ENCODE measurements around the gene RASL12. TPM values are rescaled to one million over a fixed set of nuclear protein-coding genes. Genes with fewer than 3 reads are reported as not detected.
A peak's percentile ranks its signal among the peaks of the same experiment; 100 is the strongest.

RASL12 gene
- total and polyA plus RNA-seq, 2 donors (not counting 1 experiment from before 2014, with no cell fraction given) = not detected

DNA sequence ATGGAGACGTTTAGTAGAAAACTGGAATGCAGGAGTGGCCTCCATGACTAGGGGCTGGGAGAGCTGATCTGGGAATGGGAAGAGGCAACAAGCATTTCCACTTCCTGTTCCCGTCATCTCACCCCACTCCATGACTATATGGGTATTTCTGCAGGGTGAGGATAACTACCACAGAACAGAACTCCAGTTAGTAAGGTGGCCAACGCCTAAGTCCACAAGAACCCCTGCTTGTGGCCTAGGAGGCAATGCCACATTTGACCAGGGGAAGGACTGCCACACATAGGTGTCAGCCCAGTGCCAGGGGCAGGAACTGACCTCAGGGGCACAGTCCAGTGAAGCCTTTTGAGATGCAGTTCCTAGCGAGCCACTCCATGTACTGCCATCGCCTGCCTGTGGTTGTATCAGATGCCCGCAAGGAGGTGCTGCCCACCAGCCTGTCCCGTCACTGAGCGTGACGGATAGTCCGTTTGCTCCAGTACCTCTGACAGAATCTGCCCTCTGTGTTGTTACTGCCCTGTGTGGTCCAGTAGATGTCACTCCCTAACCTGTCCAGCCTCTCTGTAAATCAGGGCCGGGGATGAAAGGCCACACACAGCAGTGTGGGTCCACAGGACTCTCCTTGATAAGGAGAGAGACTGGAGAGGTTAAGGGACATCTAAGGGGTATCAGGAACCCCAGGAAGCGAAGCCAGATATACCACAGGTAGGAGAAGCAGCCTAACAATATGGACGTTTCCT, 34.8 kb downstream of the RASL12 start:
- Histone ChIP-seq H3K36me3 (replicated peaks in 1 of 2; ENCODE audit: control extremely low read depth in 1 of 2, control insufficient read depth in 1 of 2, extremely low read depth in 1 of 2, insufficient read depth in 2 of 2, low read length in 1 of 2) (no peaks in the 10 kb centered on the region), H3K27me3 (replicated peaks in 1 of 4; ENCODE audit: control extremely low read depth in 1 of 4, control insufficient read depth in 3 of 4, insufficient read depth in 4 of 4, low read length in 3 of 4) (peaks cover 0 to 3% (median 0%) of the 10 kb centered on the region in 4 experiments), H3K9me3 (ENCODE audit: control extremely low read depth in 1 of 3, control insufficient read depth in 2 of 3, insufficient read depth in 1 of 3, low read length in 2 of 3) (no peaks in the 10 kb centered on the region), H3K27ac (ENCODE audit: low read length in 2 of 2) (no peak overlapping the region), H3K4me3 (ENCODE audit: control extremely low read depth in 1 of 5, extremely low read depth in 1 of 5, insufficient read depth in 1 of 5, low read depth in 2 of 5, low read length in 4 of 5) (no peak overlapping the region), H3K79me2 (ENCODE audit: control insufficient read depth, insufficient read depth, low read length) (peaks cover 18% of the 10 kb centered on the region), H3K9ac (ENCODE audit: low read length) (no peak overlapping the region), H3K4me1 (ENCODE audit: control insufficient read depth in 2 of 2, insufficient read depth in 2 of 2, low read length in 2 of 2) (peaks cover 15 to 26% of the 10 kb centered on the region in 2 donors), H3K4me2 (replicated peaks; ENCODE audit: low read depth, low read length, poor library complexity, severe bottlenecking) (peak overlapping the region; percentile 48), H2AFZ (ENCODE audit: insufficient read depth, low read depth, low read length, poor library complexity, severe bottlenecking) (peak overlapping the region; percentile 58), H4K20me1 (ENCODE audit: control insufficient read depth, insufficient read depth, low read length, poor library complexity, severe bottlenecking) (no peaks in the 10 kb centered on the region)
- ChIA-PET CTCF (interaction anchor here (0.7 to 2.7 kb wide), 12 partner anchors 7 to 354 kb away, joined by 3 to 19 read pairs (median 4); partner anchors contain the start of genes KBTBD13 and PARP16), POLR2A (interaction anchor here (0.6 to 1.0 kb wide), 2 partner anchors 262 to 272 kb away, joined by 4 to 11 read pairs; partner anchors contain the start of gene RNU5B-1)
- peak; percentile 59 for ATAC-seq (ENCODE audit: low read depth)
- 26% methylated on average over 9 of the region's 13 CpGs for WGBS (ENCODE audit: insufficient coverage)
- TF ChIP-seq CTCF (IDR thresholded peaks at IDR 0.05) = peak; percentile 64
- TF ChIP-seq EZH2 (IDR thresholded peaks at IDR 0.05; ENCODE audit: borderline replicate concordance, insufficient read depth, low read depth, low read length, poor library complexity, severe bottlenecking) = no peak
- peak; percentile 75 for DNase-seq
- Mint-ChIP-seq H3K27ac (no peak overlapping the region), H3K9me3 (ENCODE audit: insufficient read depth) (no peaks in the 10 kb centered on the region), H3K27me3 (peaks cover 6% of the 10 kb centered on the region), H3K4me3 (peak overlapping the region; percentile 45), H3K4me1 (peaks cover 20% of the 10 kb centered on the region)
- intact Hi-C loops (cut with micrococcal nuclease) = loop anchor here (1.0 to 2.0 kb wide), 3 partner anchors 16 to 264 kb away; no protein-coding TSS in a partner anchor

GRCh38 chr15:65029736-65030208, 38.0 kb downstream of the RASL12 start:
- peak overlapping the region; percentile 87 for H3K4me3 Mint-ChIP-seq
- CTCF ChIA-PET = interaction anchor here (1.1 kb wide), 1 partner anchor 9 kb away, joined by 3 read pairs; no protein-coding TSS in a partner anchor
- peaks cover 6% of the 10 kb centered on the region for H3K27me3 Mint-ChIP-seq
- no peak for DNase-seq
- Histone ChIP-seq H2AFZ (ENCODE audit: insufficient read depth, low read depth, low read length, poor library complexity, severe bottlenecking) (peak overlapping the region; percentile 89), H3K79me2 (ENCODE audit: control insufficient read depth, insufficient read depth, low read length) (peaks cover 22% of the 10 kb centered on the region), H3K4me3 (ENCODE audit: control extremely low read depth in 1 of 5, extremely low read depth in 1 of 5, insufficient read depth in 1 of 5, low read depth in 2 of 5, low read length in 4 of 5) (peak overlapping the region in 3 of 5 experiments; percentile 64 to 80 (median 80)), H3K4me1 (ENCODE audit: control insufficient read depth in 2 of 2, insufficient read depth in 2 of 2, low read length in 2 of 2) (peaks cover 20 to 29% of the 10 kb centered on the region in 2 donors), H3K9ac (ENCODE audit: low read length) (peak overlapping the region; percentile 83), H3K4me2 (replicated peaks; ENCODE audit: low read depth, low read length, poor library complexity, severe bottlenecking) (peak overlapping the region; percentile 91), H3K9me3 (ENCODE audit: control extremely low read depth in 1 of 3, control insufficient read depth in 2 of 3, insufficient read depth in 1 of 3, low read length in 2 of 3) (no peaks in the 10 kb centered on the region), H3K27ac (ENCODE audit: low read length in 2 of 2) (no peak overlapping the region), H4K20me1 (ENCODE audit: control insufficient read depth, insufficient read depth, low read length, poor library complexity, severe bottlenecking) (no peaks in the 10 kb centered on the region), H3K27me3 (replicated peaks in 1 of 4; ENCODE audit: control extremely low read depth in 1 of 4, control insufficient read depth in 3 of 4, insufficient read depth in 4 of 4, low read length in 3 of 4) (peaks cover 0 to 3% (median 0%) of the 10 kb centered on the region in 4 experiments), H3K36me3 (replicated peaks in 1 of 2; ENCODE audit: control extremely low read depth in 1 of 2, control insufficient read depth in 1 of 2, extremely low read depth in 1 of 2, insufficient read depth in 2 of 2, low read length in 1 of 2) (peaks cover under 1 to 10% of the 10 kb centered on the region in 2 experiments)
- POLR2A ChIA-PET = no interaction called here
- ATAC-seq (ENCODE audit: low read depth) = no peak
- 81% methylated on average over 4 of the region's 12 CpGs for WGBS (ENCODE audit: insufficient coverage)
- no peak overlapping the region for H3K27ac Mint-ChIP-seq
- intact Hi-C loops (cut with micrococcal nuclease) = loop anchor here (1.0 kb wide), 2 partner anchors 39 to 104 kb away; partner anchors contain the start of gene PDCD7
- peaks cover 29% of the 10 kb centered on the region for H3K4me1 Mint-ChIP-seq
- TF ChIP-seq EZH2 (IDR thresholded peaks at IDR 0.05; ENCODE audit: borderline replicate concordance, insufficient read depth, low read depth, low read length, poor library complexity, severe bottlenecking) = no peak
- TF ChIP-seq CTCF (IDR thresholded peaks at IDR 0.05) = no peak
- no peaks in the 10 kb centered on the region for H3K9me3 Mint-ChIP-seq (ENCODE audit: insufficient read depth)

Measured in B cell (primary cell).